Trophoblast cell (in vitro differentiated cells and primary cell): Measurements from ENCODE around the gene VSIG4.

Experiments
- DNase-seq, 2 donors: peaks; one replicate each; pipeline ENCODE4 v3.0.0-alpha.2; 2016
- H2AFZ ChIP-seq: 2 replicates; pipeline ENCODE4 v1.6.1; 2013; ENCODE audit warnings: low read length, moderate library complexity, mild to moderate bottlenecking; ENCODE audit not compliant: insufficient read depth, poor library complexity
- H2AK5ac ChIP-seq: 2 replicates; pipeline ENCODE4 v1.6.1; 2013; ENCODE audit warnings: mild to moderate bottlenecking, low read length
- H2BK120ac ChIP-seq: 2 replicates; pipeline ENCODE4 v1.6.1; 2013; ENCODE audit warnings: low read length, mild to moderate bottlenecking, moderate library complexity; ENCODE audit not compliant: insufficient read depth, poor library complexity
- H2BK12ac ChIP-seq: 2 replicates; pipeline ENCODE4 v1.6.1; 2013; ENCODE audit warnings: mild to moderate bottlenecking, low read length, moderate library complexity
- H2BK5ac ChIP-seq: 2 replicates; pipeline ENCODE4 v1.6.1; 2013; ENCODE audit warnings: low read length, low read depth, moderate library complexity, mild to moderate bottlenecking; ENCODE audit not compliant: poor library complexity
- H3K14ac ChIP-seq: 2 replicates; pipeline ENCODE4 v1.6.1; 2013; ENCODE audit warnings: mild to moderate bottlenecking, low read length
- H3K18ac ChIP-seq: 2 replicates; pipeline ENCODE4 v1.6.1; 2013; ENCODE audit warnings: mild to moderate bottlenecking, low read length
- H3K23ac ChIP-seq: 2 replicates; pipeline ENCODE4 v1.6.1; 2013; ENCODE audit warnings: low read length
- H3K27ac ChIP-seq: 2 replicates; pipeline ENCODE4 v1.5.1; 2013; ENCODE audit warnings: low read depth, mild to moderate bottlenecking, inconsistent platforms, low read length, moderate library complexity
- H3K27me3 ChIP-seq: 2 replicates; pipeline ENCODE4 v1.6.1; 2013; ENCODE audit warnings: inconsistent platforms, mild to moderate bottlenecking, low read length, moderate library complexity; ENCODE audit not compliant: insufficient read depth
- H3K36me3 ChIP-seq, 2 experiments: 1 replicate in 1 of 2; 2 replicates in 1 of 2; pipeline ENCODE4 v1.6.1; 2013; ENCODE audit warnings: low read length in 2 of 2, mild to moderate bottlenecking in 2 of 2, moderate library complexity in 1 of 2; ENCODE audit not compliant: insufficient read depth in 2 of 2, control insufficient read depth in 1 of 2
- H3K4ac ChIP-seq: 2 replicates; pipeline ENCODE4 v1.6.1; 2013; ENCODE audit warnings: low read depth, mild to moderate bottlenecking, low read length, moderate library complexity
- H3K4me1 ChIP-seq, 2 experiments: 1 replicate in 1 of 2; 2 replicates in 1 of 2; pipeline ENCODE4 v1.6.1; 2013; ENCODE audit warnings: low read length in 2 of 2, mild to moderate bottlenecking in 2 of 2, moderate library complexity in 1 of 2; ENCODE audit not compliant: insufficient read depth in 2 of 2, control insufficient read depth in 1 of 2
- H3K4me2 ChIP-seq: 2 replicates; pipeline ENCODE4 v1.6.1; 2013; ENCODE audit warnings: inconsistent platforms, mild to moderate bottlenecking, low read length, moderate library complexity
- H3K4me3 ChIP-seq: 2 replicates; pipeline ENCODE4 v1.5.1; 2013; ENCODE audit warnings: mild to moderate bottlenecking, low read depth, low read length, inconsistent platforms
- H3K79me1 ChIP-seq: one replicate; pipeline ENCODE4 v1.6.1; 2013; ENCODE audit warnings: low read length
- H3K79me2 ChIP-seq: 2 replicates; pipeline ENCODE4 v1.6.1; 2013; ENCODE audit warnings: low read length, mild to moderate bottlenecking; ENCODE audit not compliant: control insufficient read depth, insufficient read depth, poor library complexity
- H3K9ac ChIP-seq: 2 replicates; pipeline ENCODE4 v1.6.1; 2013; ENCODE audit warnings: mild to moderate bottlenecking, low read length
- H3K9me3 ChIP-seq: 2 replicates; pipeline ENCODE4 v1.6.1; 2013; ENCODE audit warnings: low read depth, mild to moderate bottlenecking, control low read depth, inconsistent platforms, low read length; ENCODE audit not compliant: insufficient read depth
- H4K12ac ChIP-seq: 2 replicates; pipeline ENCODE4 v1.6.1; 2013; ENCODE audit warnings: low read depth, mild to moderate bottlenecking, low read length, moderate library complexity
- H4K8ac ChIP-seq: 2 replicates; pipeline ENCODE4 v1.6.1; 2013; ENCODE audit warnings: low read depth, mild to moderate bottlenecking, low read length, moderate library complexity
- H4K91ac ChIP-seq: one replicate; pipeline ENCODE4 v1.6.1; 2013; ENCODE audit warnings: low read depth, mild to moderate bottlenecking, low read length, moderate library complexity
- WGBS: extraction: QIAGEN DNeasy Blood & Tissue Kit; methylation state at CpG from one replicate; pipeline ENCODE4 v1.1.7; 2013; ENCODE audit warnings: missing lambda C conversion rate; ENCODE audit not compliant: insufficient read length, insufficient coverage; ENCODE audit errors: extremely low coverage; 5-methylcytosine and 5-hydroxymethylcytosine counted together

VSIG4 gene

GRCh38 chrX:66001596-66001995 is 38.3 kb downstream of the VSIG4 start:
- Histone ChIP-seq H3K18ac (no peak overlapping the region), H3K79me2 (no peaks in the 10 kb centered on the region), H3K14ac (no peak overlapping the region), H3K4me3 (no peak overlapping the region), H2BK12ac (no peak overlapping the region), H3K23ac (no peak overlapping the region), H2BK120ac (no peak overlapping the region), H4K8ac (no peak overlapping the region), H3K36me3 (no peaks in the 10 kb centered on the region), H3K4me2 (no peak overlapping the region), H3K9me3 (no peaks in the 10 kb centered on the region), H3K79me1 (no peaks in the 10 kb centered on the region), H2BK5ac (no peak overlapping the region), H2AK5ac (no peak overlapping the region), H3K9ac (no peak overlapping the region), H3K4me1 (no peaks in the 10 kb centered on the region), H3K4ac (no peak overlapping the region), H2AFZ (no peak overlapping the region), H4K91ac (no peak overlapping the region), H4K12ac (no peak overlapping the region), H3K27me3 (no peaks in the 10 kb centered on the region), H3K27ac (no peak overlapping the region)
- DNase-seq, result no peak

GRCh38 chrX:66000628-66001272 is 39.1 kb downstream of the VSIG4 start:
- Histone ChIP-seq H3K27ac (no peak overlapping the region), H3K4me1 (no peaks in the 10 kb centered on the region), H3K27me3 (no peaks in the 10 kb centered on the region), H3K4me3 (no peak overlapping the region), H2AK5ac (no peak overlapping the region), H3K79me2 (no peaks in the 10 kb centered on the region), H3K4ac (no peak overlapping the region), H4K91ac (no peak overlapping the region), H3K14ac (no peak overlapping the region), H3K9ac (no peak overlapping the region), H2AFZ (no peak overlapping the region), H3K18ac (no peak overlapping the region), H3K4me2 (no peak overlapping the region), H4K8ac (no peak overlapping the region), H2BK5ac (no peak overlapping the region), H3K23ac (no peak overlapping the region), H3K36me3 (no peaks in the 10 kb centered on the region), H3K79me1 (no peaks in the 10 kb centered on the region), H3K9me3 (no peaks in the 10 kb centered on the region), H2BK12ac (no peak overlapping the region), H4K12ac (no peak overlapping the region), H2BK120ac (no peak overlapping the region)
- no CpG with 5 or more reads among the region's 3 CpGs for WGBS
- no peak for DNase-seq

- H3K79me1 ChIP-seq, result no peaks in the 10 kb centered on the region
- H2BK12ac ChIP-seq, result no peak overlapping the region
- H2BK120ac ChIP-seq, result no peak overlapping the region
- no peaks in the 10 kb centered on the region for H3K4me1 ChIP-seq
- no peak overlapping the region for H3K9ac ChIP-seq
- no peak overlapping the region for H2AFZ ChIP-seq
- no peak overlapping the region for H4K91ac ChIP-seq
- H2AK5ac ChIP-seq, result no peak overlapping the region
- H3K9me3 ChIP-seq, result no peaks in the 10 kb centered on the region
- no peaks in the 10 kb centered on the region for H3K36me3 ChIP-seq
- H3K4me2 ChIP-seq, result no peak overlapping the region
- H2BK5ac ChIP-seq, result no peak overlapping the region
- H3K14ac ChIP-seq, result no peak overlapping the region
- no peak overlapping the region for H3K4me3 ChIP-seq
- no peak overlapping the region for H3K4ac ChIP-seq
- H3K18ac ChIP-seq, result no peak overlapping the region
- no peaks in the 10 kb centered on the region for H3K27me3 ChIP-seq
- no peak overlapping the region for H4K8ac ChIP-seq
- no peaks in the 10 kb centered on the region for H3K79me2 ChIP-seq
- no peak overlapping the region for H3K27ac ChIP-seq
- no CpG with 5 or more reads among the region's 1 CpG for WGBS
- no peak overlapping the region for H3K23ac ChIP-seq
- DNase-seq, result no peak
- no peak overlapping the region for H4K12ac ChIP-seq
Measured at GRCh38 chrX:66000178-66000577, 39.7 kb downstream of the VSIG4 start.

GRCh38 chrX:65999563-66000148 is 40.2 kb downstream of the VSIG4 start:
- H3K4me2 ChIP-seq, result no peak overlapping the region
- H2BK120ac ChIP-seq, result no peak overlapping the region
- no CpG with 5 or more reads among the region's 1 CpG for WGBS
- no peak overlapping the region for H4K8ac ChIP-seq
- no peaks in the 10 kb centered on the region for H3K79me1 ChIP-seq
- no peak for DNase-seq
- H3K4me1 ChIP-seq, result no peaks in the 10 kb centered on the region
- no peaks in the 10 kb centered on the region for H3K36me3 ChIP-seq
- H3K79me2 ChIP-seq, result no peaks in the 10 kb centered on the region
- H2AK5ac ChIP-seq, result no peak overlapping the region
- H4K12ac ChIP-seq, result no peak overlapping the region
- H2BK12ac ChIP-seq, result no peak overlapping the region
- no peak overlapping the region for H3K23ac ChIP-seq
- H2BK5ac ChIP-seq, result no peak overlapping the region
- H3K9ac ChIP-seq, result no peak overlapping the region
- no peak overlapping the region for H3K27ac ChIP-seq
- no peak overlapping the region for H3K4me3 ChIP-seq
- no peak overlapping the region for H3K4ac ChIP-seq
- no peak overlapping the region for H3K14ac ChIP-seq
- no peak overlapping the region for H4K91ac ChIP-seq
- H3K18ac ChIP-seq, result no peak overlapping the region
- no peaks in the 10 kb centered on the region for H3K27me3 ChIP-seq
- no peak overlapping the region for H2AFZ ChIP-seq
- H3K9me3 ChIP-seq, result no peaks in the 10 kb centered on the region
